GM21423 (cell line): ENCODE results near the gene CSNK1G2.
"Not testable (repeated sequence)": the region's sequence is repeated elsewhere in the genome, so short reads cannot be mapped to it uniquely, and the experiment has no call there.

ENCODE experiments used
- ATAC-seq: cut with Tn5 transposase; IDR thresholded peaks from one replicate; pipeline ENCODE4 v1.9.1; 2021; ENCODE audit warnings: mild to moderate bottlenecking, moderate library complexity; ENCODE audit not compliant: unreplicated experiment

The CSNK1G2 gene

DNA sequence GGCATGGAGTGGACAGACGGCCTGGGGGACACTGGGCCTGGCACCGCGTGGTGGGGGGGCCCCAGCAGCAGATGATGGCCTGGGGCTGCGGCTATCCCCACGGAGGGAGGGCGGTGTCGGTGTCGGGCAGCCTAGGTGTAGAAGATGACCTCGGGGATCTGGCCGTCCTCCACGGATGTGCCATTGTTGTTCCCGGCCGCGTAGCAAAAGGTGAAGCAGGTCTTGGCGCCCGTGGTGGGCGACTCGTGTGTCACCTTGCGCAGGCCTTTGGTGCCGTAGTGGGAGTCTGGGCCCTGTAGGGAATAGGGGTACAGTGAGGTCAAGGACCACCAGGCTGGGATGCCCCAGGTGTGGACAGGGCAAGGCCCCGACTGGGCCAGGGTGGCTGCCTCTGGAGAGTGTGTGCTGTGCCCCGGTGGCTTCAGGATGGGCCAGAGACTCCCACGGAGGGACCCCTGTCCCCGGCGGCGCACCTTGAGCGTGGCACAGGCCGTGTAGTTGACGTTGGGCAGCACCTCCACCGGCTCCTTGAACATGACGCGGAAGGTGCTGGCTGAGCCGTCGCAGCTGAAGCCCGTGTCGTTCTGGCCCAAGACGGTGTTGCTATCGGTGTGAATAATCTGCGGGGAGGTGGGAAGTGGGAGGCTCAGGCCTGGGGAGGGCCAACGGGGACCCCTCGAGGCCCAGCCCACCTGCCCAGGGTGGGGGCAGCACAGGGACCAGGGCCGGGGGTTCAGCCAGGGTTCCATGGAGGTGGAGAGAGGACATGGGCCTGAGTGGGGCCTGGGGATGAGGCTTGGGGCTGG is 45.6 kb downstream of the CSNK1G2 start:
- ATAC-seq = no peak

- ATAC-seq = no peak
These were observed 46.5 kb downstream of the CSNK1G2 start for GRCh38 chr19:1987197-1988187.

DNA sequence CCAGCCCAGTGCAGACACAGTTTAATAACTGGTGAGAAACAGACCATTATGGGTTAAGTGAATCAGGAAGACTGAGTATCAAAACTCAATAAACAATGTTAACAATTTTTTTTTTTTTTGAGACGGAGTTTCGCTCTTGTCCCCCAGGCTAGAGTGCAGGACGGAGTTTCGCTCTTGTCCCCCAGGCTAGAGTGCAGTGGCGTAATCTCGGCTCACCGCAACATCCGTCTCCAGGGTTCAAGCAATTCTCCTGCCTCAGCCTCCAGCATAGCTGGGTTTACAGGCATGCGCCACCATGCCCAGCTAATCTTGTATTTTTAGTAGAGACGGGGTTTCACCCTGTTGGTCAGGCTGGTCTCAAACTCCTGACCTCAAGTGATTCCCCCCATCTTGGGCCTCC is 47.5 kb downstream of the CSNK1G2 start:
- not testable (repeated sequence) for ATAC-seq

GRCh38 chr19:1989513-1990229 is 48.7 kb downstream of the CSNK1G2 start:
- ATAC-seq = no peak

DNA sequence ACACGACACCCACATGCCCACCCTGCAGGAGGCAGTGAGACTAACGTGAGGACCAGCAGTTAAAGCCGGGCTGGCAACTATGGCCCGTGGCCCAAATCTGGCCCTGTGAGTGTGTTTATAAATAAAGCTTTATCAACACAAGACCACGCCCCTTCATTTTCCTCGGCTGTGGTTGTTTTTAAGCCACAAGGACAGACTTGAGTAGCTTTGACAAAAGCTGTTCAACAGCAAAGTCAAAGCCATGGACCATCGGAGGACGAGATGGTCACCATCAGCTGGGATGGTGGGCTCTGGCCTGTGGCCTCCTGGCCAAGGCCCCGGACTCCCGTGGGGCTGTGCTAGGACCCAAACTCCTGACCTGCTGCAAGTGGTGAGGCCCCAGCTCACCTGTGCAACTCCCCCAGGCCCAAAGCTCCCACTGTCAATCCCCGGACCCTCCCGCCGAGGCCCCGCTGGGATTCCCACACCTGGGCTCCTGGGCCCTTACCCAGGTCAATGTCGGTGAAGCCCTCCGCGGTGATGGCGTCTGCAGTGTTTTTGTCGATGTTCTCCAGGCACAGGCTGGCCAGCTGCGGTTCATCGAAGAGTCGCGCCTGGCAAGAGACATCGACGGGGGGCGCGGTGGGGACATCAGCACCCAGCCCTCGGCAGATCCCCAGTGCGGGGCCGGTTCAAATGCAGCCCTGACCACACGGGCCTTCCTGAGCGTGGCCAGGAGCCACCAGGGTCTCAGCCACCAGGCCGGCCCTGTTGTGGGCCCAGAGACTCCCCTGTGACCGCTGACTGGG is 49.5 kb downstream of the CSNK1G2 start:
- no peak for ATAC-seq

GRCh38 chr19:1991018-1991913 is 50.3 kb downstream of the CSNK1G2 start:
- no peak for ATAC-seq

DNA sequence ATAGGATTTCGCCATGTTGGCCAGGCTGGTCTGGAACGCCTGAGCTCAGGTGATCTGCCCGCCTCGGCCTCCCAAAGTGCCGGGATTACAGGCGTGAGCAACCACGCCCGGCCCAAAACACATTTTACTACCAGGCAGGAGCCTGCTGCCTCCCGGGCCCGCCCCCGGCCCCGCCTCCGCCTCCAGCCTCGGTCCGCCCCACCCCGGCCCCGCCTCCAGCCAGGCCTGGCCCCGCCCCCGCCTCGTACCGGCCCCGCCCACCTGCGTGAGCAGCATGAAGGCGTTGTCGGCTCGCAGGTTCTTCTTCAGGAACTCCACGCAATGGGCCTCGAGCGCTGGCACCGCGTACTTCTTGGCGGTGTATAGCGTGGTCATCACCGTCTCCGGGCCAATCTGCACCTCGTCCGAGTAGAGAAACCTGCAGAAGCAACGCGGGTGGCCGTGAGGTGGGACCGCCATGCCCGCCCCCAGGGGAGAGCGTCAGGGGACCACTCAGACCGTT is 51.8 kb downstream of the CSNK1G2 start:
- ATAC-seq = no peak

DNA sequence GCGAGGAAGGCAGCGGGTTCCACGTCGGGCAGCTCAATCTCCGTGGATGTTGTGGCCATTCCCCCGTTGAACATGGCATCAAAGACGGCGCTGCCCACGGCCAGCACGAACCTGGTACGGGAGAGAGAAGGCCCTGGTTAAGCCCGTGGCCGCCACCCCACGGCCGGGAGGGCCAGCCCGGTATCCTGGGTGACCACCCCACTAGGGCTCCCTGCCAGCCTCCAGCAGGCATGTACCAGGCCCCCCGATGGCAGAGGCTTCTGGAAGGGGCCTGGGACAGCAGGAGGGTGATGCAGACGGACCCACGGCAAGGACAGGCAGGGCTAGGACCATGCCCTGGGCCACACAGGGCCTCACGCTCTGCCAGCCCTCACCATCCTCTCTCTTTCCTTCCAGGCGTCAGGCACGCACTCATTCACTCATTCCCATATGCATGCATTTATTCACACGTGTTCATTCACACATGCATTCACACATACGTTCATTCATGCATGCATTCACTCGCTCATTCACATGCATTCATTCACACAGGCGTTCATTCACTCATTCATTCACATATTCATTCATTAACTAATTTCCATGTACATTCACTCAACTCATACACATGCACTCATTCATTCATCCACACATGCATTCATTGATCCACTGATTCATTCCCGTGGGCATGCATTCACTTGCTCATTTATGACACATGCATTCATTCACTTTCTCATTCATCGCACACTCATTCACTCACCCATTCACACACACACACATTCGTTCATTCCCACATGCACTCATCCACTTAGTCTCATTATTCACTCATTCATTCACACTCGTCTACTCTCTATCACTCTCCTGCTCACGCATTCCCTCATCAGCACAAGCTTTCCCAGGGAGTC is 56.6 kb downstream of the CSNK1G2 start:
- no peak for ATAC-seq

DNA sequence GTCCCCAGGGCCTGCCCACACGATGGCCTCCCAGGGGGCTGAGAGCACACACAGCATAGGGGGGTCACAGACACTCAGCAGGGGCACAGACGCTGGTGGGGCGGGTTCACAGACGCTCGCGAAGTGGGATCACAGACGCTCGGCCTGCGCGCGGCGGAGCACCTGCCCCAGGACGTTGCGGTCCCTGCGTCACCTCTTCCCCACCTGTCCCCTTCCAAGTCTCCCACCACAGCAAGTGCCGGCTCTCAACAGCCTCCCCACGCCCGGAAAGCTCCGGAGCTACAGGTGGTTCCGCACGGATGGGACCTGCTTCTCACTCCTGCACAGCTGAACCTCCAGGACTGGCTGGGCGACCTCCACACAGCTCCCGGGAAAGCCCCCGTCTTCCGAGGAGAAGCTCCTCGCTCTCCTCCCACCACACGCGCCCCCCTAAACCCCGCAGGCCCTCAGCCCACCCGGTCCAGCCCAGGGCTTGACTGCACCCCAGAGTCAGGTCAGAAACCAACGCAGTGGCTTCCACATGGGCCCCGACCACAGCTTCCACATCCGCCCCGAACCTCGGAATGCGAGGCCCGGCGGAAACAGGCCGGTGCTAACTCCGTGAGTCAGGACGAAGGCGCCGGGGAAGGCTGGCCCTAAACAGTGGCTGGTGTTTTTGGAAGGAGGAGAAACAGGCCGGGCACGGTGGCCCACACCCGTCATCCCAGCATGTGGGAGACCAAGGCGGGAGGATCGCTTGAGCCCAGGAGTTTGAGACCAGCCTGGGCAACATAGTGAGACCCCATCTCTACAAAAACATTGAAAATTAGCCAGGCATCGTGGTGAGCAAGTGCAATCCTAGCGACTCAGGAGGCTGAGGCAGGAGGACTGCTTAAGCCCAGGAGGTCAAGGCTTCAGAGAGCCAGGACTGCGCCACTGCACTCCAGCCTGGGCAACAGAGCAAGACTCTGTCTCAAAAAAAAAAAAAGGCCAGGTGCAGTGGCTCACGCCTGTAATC is 58.0 kb downstream of the CSNK1G2 start:
- no peak for ATAC-seq

DNA sequence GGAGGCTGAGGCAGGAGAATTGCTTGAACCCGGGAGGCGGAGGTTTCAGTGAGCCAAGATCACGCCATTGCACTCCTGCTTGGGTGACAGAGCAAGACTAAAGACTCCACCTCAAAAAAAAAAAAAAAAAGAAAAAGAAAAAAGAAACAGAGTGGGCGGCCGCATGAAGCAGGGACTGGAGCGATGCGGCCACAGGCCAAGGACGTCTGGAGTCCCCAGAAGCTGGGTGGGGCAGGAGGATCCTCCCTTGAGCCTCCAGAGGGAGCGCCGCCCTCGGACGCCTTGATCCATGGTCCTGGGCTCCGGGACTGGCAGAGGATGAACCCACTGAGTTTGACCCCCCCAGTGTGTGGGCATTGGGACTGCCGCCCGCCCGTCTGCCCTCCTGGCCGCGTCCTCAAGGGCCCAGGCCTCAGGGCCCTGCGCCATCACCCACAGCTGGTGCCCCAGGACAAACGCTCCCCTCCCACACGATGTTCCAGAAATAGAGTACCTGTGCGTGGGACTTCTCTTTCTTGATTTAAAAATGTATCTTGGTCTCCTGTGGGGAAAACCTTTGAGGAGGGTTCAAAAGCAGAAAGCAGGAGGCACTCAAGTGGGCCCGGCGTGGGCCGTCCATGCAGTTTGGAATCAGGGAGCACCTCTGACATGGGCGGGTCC is 59.0 kb downstream of the CSNK1G2 start:
- ATAC-seq = no peak

GRCh38 chr19:2003874-2004273 is 62.9 kb downstream of the CSNK1G2 start:
- ATAC-seq = no peak

DNA sequence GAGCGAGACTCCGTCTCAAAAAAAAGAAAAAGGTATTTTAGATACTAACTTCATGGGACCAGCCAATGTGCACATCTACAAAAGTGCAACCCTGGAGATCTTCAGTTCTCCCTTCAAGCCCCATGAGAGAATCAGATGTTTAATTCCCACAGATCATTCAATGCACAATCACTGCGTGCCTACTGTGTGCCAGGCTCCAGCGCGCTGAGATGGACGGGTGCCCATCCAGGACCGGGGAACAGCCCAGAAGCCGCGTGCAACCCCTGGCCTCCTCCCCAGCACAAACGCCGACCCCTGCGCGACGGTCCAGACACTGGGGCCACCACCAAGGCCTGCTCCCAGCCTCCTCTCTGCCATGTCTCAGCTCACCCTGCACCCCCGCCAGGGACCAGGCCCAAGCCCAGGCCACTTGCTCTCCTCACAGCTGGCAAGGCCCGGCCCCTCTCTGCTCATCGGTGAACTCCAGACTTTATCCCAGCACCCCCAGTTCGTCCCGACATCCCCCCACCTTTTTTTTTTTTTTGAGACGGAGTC is 69.2 kb downstream of the CSNK1G2 start:
- no peak for ATAC-seq

- no peak for ATAC-seq
These were observed 70.2 kb downstream of the CSNK1G2 start for GRCh38 chr19:2011169-2011568.

DNA sequence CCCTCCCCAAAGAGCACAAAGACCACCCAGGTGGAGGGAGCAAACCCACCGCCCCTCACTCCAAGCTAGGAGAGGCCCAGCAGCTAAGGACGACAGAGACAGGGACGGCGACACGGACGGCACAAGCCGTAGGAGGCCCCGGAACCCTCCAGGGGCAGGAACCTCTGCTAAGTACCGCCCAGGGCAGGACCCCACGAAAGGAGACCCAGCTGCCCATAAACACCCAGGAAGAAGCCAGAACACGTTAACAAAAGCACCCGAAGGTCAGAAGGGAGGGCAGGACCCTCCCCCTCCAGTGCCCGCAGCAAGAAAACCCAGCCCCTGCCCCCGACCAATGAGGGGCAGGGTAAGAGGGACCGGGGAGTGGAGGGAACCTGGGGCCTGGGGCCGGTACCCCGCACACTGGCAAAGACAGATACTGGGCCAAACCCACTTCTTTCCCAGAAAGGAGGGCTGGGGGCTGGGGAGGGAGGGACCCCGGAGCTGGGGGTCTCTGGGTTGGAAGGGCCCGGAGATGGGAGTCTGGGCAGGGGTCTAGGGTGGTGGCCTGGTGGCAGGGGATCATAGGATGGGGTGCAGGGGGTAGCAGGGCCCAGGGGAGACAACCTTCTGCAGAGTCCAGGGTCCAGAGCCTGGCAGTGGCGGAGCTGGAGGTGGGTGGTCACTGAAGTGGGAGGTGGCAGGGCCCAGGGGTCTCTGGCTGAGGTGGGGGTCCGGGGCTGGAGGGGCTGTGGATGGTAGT is 72.1 kb downstream of the CSNK1G2 start:
- ATAC-seq = no peak

- no peak for ATAC-seq
These were observed 72.7 kb downstream of the CSNK1G2 start for GRCh38 chr19:2013683-2013961.

DNA sequence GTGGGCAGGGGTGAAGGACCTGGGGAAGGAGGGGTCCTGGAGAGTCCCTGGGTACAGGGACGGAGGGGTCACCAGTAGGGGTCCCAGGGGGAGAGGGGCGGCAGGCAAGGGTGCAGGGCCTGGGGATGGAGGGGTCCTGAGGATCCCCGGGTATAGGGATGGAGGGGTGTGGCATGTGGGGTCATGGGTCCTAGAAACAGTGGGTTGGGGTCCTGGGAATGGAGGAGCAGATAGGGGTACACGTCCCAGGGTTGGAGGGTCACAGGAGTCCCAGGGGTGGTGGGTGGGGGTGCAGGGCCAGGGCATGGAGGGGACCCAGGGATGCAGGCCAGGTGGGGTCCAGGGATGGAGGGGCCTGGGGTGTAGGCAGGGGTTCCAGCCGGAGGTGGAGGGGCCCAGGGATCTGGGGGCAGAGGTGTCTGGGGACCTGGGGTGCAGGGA is 73.2 kb downstream of the CSNK1G2 start:
- ATAC-seq = no peak
